ENCODE measurements around the gene CDON. TPM values are rescaled to one million over a fixed set of nuclear protein-coding genes. Genes with fewer than 3 reads are reported as not detected.

CDON gene
- total RNA-seq, 1 experiment from 2014 or later: 17.2 TPM

DNA sequence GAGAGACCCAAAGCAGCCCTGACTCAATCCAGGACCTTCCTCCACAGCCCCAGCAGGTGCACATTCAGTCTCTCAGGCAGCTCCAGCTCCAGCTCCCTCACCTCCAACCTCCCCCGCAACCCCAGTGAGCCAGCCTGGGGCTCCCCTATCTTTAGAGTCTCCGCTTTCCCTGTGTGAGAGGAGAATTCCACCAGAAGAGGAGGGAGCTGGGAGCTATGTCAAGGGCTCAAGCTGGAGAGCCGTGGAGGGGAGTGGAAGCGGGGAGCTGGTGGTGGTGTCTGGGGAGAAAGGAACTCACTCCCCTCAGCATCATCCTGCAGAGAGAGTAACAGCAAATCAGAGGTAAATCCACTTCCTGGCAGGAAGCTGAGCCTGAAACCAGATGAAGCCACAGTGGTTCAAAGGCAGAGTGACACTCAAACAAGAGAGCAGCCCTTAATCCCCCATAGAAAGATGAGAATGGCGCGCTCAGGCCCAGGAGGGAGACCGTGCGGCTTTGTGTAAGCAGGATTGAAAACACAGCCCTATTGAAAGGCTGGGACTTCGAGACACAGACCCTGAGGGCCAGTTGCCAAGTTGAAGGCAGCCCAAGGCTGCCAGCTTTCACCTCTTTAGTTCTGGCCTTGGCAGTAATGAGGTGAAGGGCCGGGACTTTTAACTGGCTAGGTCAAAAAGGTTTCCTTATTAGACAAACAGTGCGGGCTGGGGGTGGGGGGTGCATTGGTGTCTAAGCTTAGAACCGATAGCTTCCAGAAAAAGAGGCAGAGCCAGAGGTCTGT, 21.4 kb upstream of the CDON start:
- Histone ChIP-seq H2BK12ac (ENCODE audit: insufficient read length, low read depth, low read length) (no peak overlapping the region), H3K14ac (ENCODE audit: insufficient read depth, low read length) (peak overlapping the region; percentile 41; the same call in 1 of the 2 replicates), H3K27ac (ENCODE audit: insufficient read length, low read depth, low read length) (no peak overlapping the region), H3K79me1 (ENCODE audit: insufficient read depth, low read depth, low read length, poor library complexity, severe bottlenecking) (no peaks in the 10 kb centered on the region), H3K23ac (ENCODE audit: insufficient read length, low read depth, low read length) (no peak overlapping the region), H3K9me3 (ENCODE audit: control insufficient read depth, low read depth, low read length) (no peaks in the 10 kb centered on the region), H2AK5ac (ENCODE audit: insufficient read length, low read length) (no peak overlapping the region), H3K23me2 (ENCODE audit: insufficient read length, low read depth, low read length, poor library complexity, severe bottlenecking) (no peaks in the 10 kb centered on the region), H3K9ac (ENCODE audit: extremely low read depth, insufficient read length, low read length) (no peak overlapping the region), H3K79me2 (ENCODE audit: insufficient read depth, low read length) (no peaks in the 10 kb centered on the region), H3K4me1 (ENCODE audit: insufficient read depth, low read length) (peaks cover 23% of the 10 kb centered on the region), H4K91ac (ENCODE audit: insufficient read length, low read depth, low read length) (no peak overlapping the region), H4K5ac (ENCODE audit: insufficient read length, low read depth, low read length) (no peak overlapping the region), H3K56ac (ENCODE audit: insufficient read length, low read depth, low read length) (no peak overlapping the region), H2BK120ac (ENCODE audit: low read depth, low read length, poor library complexity, severe bottlenecking) (no peak overlapping the region), H3K4ac (ENCODE audit: low read depth, low read length) (no peak overlapping the region), H3K27me3 (ENCODE audit: insufficient read depth, low read length) (no peaks in the 10 kb centered on the region), H2BK15ac (ENCODE audit: low read depth, low read length) (no peak overlapping the region), H4K20me1 (ENCODE audit: control insufficient read depth, insufficient read depth, insufficient read length) (no peaks in the 10 kb centered on the region), H4K8ac (replicated peaks; ENCODE audit: insufficient read length, low read depth, low read length) (no peak overlapping the region), H2AFZ (ENCODE audit: low read length) (no peak overlapping the region), H3K18ac (ENCODE audit: insufficient read length, low read depth, low read length) (no peak overlapping the region), H3T11ph (ENCODE audit: low read length) (no peak overlapping the region), H2BK5ac (ENCODE audit: insufficient read length, low read length) (no peak overlapping the region), H2BK20ac (ENCODE audit: low read depth, low read length, poor library complexity, severe bottlenecking) (no peak overlapping the region), H3K4me2 (ENCODE audit: insufficient read depth, insufficient read length, low read length) (no peak overlapping the region)
- peak overlapping the region; percentile 70 to 92 (median 73); a peak in 4 of 7 replicates for H3K27ac Mint-ChIP-seq
- H3K4me1 Mint-ChIP-seq: peaks cover 54 to 66% of the 10 kb centered on the region in 2 experiments
- TF ChIP-seq, protein P1, sequence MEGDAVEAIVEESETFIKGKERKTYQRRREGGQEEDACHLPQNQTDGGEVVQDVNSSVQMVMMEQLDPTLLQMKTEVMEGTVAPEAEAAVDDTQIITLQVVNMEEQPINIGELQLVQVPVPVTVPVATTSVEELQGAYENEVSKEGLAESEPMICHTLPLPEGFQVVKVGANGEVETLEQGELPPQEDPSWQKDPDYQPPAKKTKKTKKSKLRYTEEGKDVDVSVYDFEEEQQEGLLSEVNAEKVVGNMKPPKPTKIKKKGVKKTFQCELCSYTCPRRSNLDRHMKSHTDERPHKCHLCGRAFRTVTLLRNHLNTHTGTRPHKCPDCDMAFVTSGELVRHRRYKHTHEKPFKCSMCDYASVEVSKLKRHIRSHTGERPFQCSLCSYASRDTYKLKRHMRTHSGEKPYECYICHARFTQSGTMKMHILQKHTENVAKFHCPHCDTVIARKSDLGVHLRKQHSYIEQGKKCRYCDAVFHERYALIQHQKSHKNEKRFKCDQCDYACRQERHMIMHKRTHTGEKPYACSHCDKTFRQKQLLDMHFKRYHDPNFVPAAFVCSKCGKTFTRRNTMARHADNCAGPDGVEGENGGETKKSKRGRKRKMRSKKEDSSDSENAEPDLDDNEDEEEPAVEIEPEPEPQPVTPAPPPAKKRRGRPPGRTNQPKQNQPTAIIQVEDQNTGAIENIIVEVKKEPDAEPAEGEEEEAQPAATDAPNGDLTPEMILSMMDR (conservative IDR thresholded peaks at IDR 0.05): no peak
- H3K36me3 Mint-ChIP-seq (ENCODE audit: insufficient read depth in 1 of 3, low read depth in 3 of 3): no peaks in the 10 kb centered on the region
- no peak for DNase-seq
- H3K9me3 Mint-ChIP-seq: no peaks in the 10 kb centered on the region
- no CpG with 5 or more reads among the region's 12 CpGs for WGBS (ENCODE audit: extremely low coverage, insufficient read length, low lambda C conversion rate)
- peak overlapping the region in 1 of 2 experiments; percentile 1; a peak in 1 of 5 replicates for H3K4me3 Mint-ChIP-seq
- H3K27me3 Mint-ChIP-seq (ENCODE audit: low read depth): no peaks in the 10 kb centered on the region

Data from H9 (cell line).